ENCODE measurements around the gene XYLT1.

XYLT1 gene

DNA sequence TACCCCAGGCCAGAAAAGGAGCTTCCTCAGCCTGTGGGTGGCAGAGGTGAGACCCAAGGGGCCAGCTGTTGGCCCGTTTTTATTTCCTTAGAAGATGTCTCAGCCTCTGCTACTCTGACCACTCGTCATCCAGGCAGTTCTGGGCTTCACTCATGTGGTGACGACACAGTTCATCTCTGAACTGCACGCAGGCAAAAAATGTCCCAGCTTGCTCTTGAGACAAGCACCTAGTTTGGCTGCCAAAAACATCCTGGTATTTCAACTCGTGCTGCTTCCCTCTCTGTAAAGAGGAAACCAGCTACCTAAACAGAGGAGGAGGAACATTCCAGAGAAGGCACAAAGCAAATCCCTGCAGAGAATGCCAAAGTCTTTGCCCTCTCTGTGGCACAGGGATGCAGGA lies 125.7 kb downstream of the XYLT1 start:
- TF ChIP-seq, protein P1, sequence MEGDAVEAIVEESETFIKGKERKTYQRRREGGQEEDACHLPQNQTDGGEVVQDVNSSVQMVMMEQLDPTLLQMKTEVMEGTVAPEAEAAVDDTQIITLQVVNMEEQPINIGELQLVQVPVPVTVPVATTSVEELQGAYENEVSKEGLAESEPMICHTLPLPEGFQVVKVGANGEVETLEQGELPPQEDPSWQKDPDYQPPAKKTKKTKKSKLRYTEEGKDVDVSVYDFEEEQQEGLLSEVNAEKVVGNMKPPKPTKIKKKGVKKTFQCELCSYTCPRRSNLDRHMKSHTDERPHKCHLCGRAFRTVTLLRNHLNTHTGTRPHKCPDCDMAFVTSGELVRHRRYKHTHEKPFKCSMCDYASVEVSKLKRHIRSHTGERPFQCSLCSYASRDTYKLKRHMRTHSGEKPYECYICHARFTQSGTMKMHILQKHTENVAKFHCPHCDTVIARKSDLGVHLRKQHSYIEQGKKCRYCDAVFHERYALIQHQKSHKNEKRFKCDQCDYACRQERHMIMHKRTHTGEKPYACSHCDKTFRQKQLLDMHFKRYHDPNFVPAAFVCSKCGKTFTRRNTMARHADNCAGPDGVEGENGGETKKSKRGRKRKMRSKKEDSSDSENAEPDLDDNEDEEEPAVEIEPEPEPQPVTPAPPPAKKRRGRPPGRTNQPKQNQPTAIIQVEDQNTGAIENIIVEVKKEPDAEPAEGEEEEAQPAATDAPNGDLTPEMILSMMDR (IDR thresholded peaks at IDR 0.05; ENCODE audit: insufficient read depth, low read depth, low read length, missing control alignments) = no peak
- DNase-seq (ENCODE audit: low read depth) = no peak
- no peak overlapping the region for H3K4me3 ChIP-seq (ENCODE audit: low read length)

DNA sequence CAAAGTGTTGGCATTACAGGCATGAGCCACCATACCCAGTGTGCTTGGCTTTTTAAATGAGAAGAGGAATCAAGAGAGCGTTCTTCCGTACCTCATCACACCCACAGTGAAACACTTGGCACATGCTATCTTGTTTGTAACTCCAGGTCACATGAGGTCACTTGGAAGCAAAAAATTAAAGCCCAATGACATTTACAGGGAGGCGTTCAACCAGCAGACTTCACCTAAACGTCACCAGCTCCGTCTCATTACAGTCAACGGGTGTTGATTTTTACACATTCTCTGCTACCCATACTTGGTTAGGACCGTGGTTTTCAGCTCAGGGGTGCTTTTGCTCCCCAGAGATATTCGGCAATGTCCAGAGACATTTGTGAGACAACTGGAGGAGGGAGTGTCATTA lies 127.0 kb downstream of the XYLT1 start:
- DNase-seq (ENCODE audit: low read depth) = no peak
- TF ChIP-seq, protein P1 (IDR thresholded peaks at IDR 0.05; ENCODE audit: insufficient read depth, low read depth, low read length, missing control alignments) = no peak
- H3K4me3 ChIP-seq (ENCODE audit: low read length) = no peak overlapping the region

DNA sequence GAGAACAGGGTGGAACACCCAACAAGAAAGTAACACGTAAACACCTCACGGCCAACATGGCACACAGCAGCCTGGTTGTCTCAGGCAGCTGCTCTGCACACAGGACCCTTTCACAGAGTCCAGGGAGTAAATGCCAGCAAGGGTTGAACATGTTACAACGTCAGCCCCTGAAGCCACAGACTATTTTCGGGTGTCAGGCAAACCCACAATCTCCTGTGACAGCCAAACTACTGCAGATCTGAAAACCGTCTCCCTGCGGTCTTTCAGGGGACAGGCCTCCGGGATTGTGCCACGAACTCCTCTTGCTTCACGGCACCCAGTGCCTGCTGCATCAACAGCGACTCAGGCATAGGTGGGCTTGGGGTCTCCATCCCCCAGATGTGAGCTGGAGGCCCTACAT lies 127.7 kb downstream of the XYLT1 start:
- TF ChIP-seq, protein P1 (IDR thresholded peaks at IDR 0.05; ENCODE audit: insufficient read depth, low read depth, low read length, missing control alignments) = no peak
- DNase-seq (ENCODE audit: low read depth) = no peak

DNA sequence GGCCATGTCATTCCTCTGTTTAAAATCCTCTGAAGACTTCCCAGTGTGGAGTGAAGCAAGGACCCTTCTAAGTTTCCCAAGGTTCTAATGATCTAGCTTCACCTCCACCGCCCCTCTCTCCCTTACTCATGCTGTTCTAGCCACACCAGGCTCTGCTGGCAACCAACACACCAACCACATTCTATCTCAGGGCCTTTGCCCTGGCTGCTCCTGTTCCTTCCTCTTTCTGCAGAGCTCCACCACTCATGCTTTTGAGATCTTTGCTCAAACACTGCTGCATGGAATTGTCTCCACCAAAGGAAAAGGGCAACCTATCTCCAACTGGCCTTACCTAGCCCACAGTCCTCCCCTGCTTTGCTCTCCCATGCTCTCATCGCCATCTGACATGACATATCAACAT lies 128.7 kb downstream of the XYLT1 start:
- no peak for DNase-seq (ENCODE audit: low read depth)
- no peak overlapping the region for H3K4me3 ChIP-seq (ENCODE audit: low read length)
- TF ChIP-seq, protein P1 (IDR thresholded peaks at IDR 0.05; ENCODE audit: insufficient read depth, low read depth, low read length, missing control alignments) = no peak

More for the DNA sequence above, 127.7 kb downstream of the XYLT1 start:
- no peak overlapping the region for H3K4me3 ChIP-seq (ENCODE audit: low read length)

DNA sequence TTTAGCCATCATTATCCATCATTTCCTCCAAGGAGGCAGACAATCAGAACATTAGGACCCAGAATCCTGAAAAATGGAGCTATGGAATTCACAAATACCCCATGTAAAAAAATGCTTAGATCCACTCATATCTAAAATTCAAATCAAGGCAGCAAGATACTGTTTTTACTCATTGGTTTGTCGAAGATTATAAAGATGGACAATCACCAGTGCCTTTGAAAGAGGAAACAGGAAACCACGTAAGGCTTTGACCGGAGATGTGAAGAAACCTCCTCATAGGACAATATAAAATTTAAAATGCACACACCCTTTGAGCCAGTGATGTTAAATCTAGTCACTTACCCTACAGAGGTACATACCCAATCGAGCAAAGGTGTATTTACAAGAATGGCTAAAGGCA lies 130.0 kb downstream of the XYLT1 start:
- TF ChIP-seq, protein P1 (IDR thresholded peaks at IDR 0.05; ENCODE audit: insufficient read depth, low read depth, low read length, missing control alignments) = no peak
- no peak for DNase-seq (ENCODE audit: low read depth)
- H3K4me3 ChIP-seq (ENCODE audit: low read length) = no peak overlapping the region

DNA sequence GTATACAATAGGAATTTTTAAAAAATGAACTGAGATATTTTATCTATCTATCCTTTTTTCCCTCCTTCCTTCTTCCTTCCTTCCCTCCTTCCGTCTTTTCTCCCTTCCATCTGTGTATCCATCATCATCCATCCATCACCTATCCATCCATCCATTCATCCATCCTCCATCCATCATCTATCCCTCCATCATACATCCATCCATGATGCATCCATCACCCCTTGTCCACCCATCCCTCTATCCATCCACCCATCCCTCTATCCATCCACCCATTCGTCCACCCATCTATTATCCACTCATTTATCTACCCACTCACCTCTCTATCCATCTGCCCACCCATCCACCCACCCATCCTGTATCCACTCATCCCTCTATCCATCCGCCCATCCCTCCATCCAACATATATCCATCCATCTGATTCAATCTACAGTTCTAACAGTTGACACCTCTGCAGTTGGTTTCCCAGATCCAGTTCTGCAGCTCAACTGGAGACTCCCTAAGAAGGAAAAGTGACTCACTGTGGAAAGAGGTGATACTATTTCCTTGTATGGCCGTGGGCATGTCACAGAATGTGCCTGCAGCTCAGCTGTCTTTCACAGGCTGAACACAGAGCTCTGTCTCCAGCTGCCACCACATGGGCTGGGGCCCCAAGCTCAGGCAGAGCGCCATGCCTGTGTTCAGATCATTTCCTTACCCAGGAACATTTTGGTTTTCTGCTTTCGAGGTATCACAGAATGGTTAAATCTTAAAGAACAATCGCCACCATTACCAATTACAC lies 130.8 kb downstream of the XYLT1 start:
- peak; percentile 10 for DNase-seq (ENCODE audit: low read depth)
- TF ChIP-seq, protein P1 (IDR thresholded peaks at IDR 0.05; ENCODE audit: insufficient read depth, low read depth, low read length, missing control alignments) = no peak
- no peak overlapping the region for H3K4me3 ChIP-seq (ENCODE audit: low read length)

DNA sequence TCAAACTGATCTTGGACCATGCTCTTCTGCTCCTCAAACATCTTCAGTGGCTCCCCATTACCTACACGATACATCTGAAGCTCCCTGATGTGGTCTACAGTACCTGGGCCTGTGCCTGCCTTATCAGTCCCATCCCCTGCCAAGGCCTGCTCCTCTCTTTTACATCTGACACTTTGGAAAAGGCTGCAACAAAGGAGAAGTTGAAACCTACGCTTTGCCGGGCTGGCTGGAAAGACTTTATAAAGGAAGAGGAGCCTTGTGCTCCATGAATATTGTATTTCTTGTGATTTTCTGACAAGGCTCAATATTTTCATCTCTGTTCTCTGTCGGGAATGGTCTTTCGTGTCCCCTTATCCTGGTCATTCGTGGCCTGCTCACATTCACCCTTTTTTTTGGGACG lies 132.5 kb downstream of the XYLT1 start:
- no peak for DNase-seq (ENCODE audit: low read depth)
- H3K4me3 ChIP-seq (ENCODE audit: low read length) = no peak overlapping the region
- TF ChIP-seq, protein P1 (IDR thresholded peaks at IDR 0.05; ENCODE audit: insufficient read depth, low read depth, low read length, missing control alignments) = no peak
